Endothelial cell of umbilical vein (primary cell): Measurements from ENCODE around the gene SERPINI1. TPM values are rescaled to one million over a fixed set of nuclear protein-coding genes. Genes with fewer than 3 reads are reported as not detected.

Experiments used
- BruUV-seq: library from RNA; stranded (reverse); fragments of 400-500 nt; replicated peaks from 2 replicates; lab custom pipeline; 2021; lab: Mats Ljungman, UMichigan
- CTCF ChIA-PET: fragments of 300-600, 350-600 bp; sonication (Branson Sonifier 250); formaldehyde crosslinking; loops from one replicate; lab custom pipeline; 2021; ENCODE audit warnings: antibody characterized with exemption, inconsistent platforms; lab: Charles Lee
- POLR2A ChIA-PET: fragments of 300-600, 350-600 bp; sonication (Branson Sonifier 250); formaldehyde crosslinking; loops from one replicate; lab custom pipeline; 2021; ENCODE audit warnings: antibody characterized with exemption, inconsistent platforms; lab: Charles Lee
- DNase-seq: peaks from one replicate; pipeline ENCODE4 v3.0.0-alpha.2; 2011; ENCODE audit warnings: low read depth, low spot score
- FAIRE-seq: peaks from 2 replicates; lab custom pipeline; 2011; peaks lifted over from hg19 to GRCh38; lab: Jason Lieb, UNC
- H2AFZ ChIP-seq: 2 replicates; pipeline ENCODE4 v1.6.0; 2012; ENCODE audit warnings: low read depth, low read length, control low read depth, inconsistent platforms
- H3K27ac ChIP-seq: 2 replicates; pipeline ENCODE4 v1.5.1; 2011; ENCODE audit warnings: low read depth, mild to moderate bottlenecking, control low read depth, low read length, moderate library complexity; ENCODE audit not compliant: insufficient read depth
- H3K27me3 ChIP-seq, 2 experiments: 2 replicates each; pipeline versions ENCODE4 v1.6.0 to v1.6.1; 2011; ENCODE audit warnings: low read length in 2 of 2, mixed read lengths in 1 of 2; ENCODE audit not compliant: control insufficient read depth in 2 of 2, insufficient read depth in 2 of 2
- H3K36me3 ChIP-seq, 2 experiments: 2 replicates in 1 of 2; 3 replicates in 1 of 2; pipeline ENCODE4 v1.5.1; 2011; ENCODE audit warnings: low read length in 2 of 2, mild to moderate bottlenecking in 1 of 2, moderate library complexity in 1 of 2; ENCODE audit not compliant: control insufficient read depth in 2 of 2, insufficient read depth in 2 of 2; ENCODE audit errors: extremely low read depth in 1 of 2
- H3K4me1 ChIP-seq: 3 replicates; pipeline ENCODE4 v1.5.1; 2011; ENCODE audit warnings: mild to moderate bottlenecking, low read length; ENCODE audit not compliant: control insufficient read depth, insufficient read depth; ENCODE audit errors: extremely low read depth
- H3K4me2 ChIP-seq: 2 replicates; pipeline ENCODE4 v1.6.1; 2011; ENCODE audit warnings: low read length, control low read depth, mixed read lengths; ENCODE audit not compliant: insufficient read depth
- H3K4me3 ChIP-seq, 3 experiments: fragments of 200-600 bp in 1 of 3; sonication (generic), shearing (Covaris generic) in 1 of 3; replicated peaks in 1 of 3; 2 replicates each; pipeline ENCODE4 v1.5.1; 2011 to 2016; ENCODE audit warnings: control low read depth in 3 of 3, low read length in 3 of 3, mild to moderate bottlenecking in 2 of 3, inconsistent platforms in 1 of 3, low read depth in 1 of 3, moderate library complexity in 1 of 3; ENCODE audit not compliant: insufficient read depth in 1 of 3
- H3K79me2 ChIP-seq: 2 replicates; pipeline ENCODE4 v1.6.0; 2012; ENCODE audit warnings: low read length, inconsistent platforms; ENCODE audit not compliant: control insufficient read depth, insufficient read depth
- H3K9ac ChIP-seq: replicated peaks from 2 replicates; pipeline ENCODE3; 2011; ENCODE audit warnings: low read length, control low read depth; ENCODE audit not compliant: insufficient read depth; ENCODE audit errors: extremely low read depth
- H3K9me1 ChIP-seq: replicated peaks from 3 replicates; pipeline ENCODE4 v1.6.0; 2011; ENCODE audit warnings: mild to moderate bottlenecking, low read length; ENCODE audit not compliant: control insufficient read depth, insufficient read depth; ENCODE audit errors: extremely low read depth
- H3K9me3 ChIP-seq: replicated peaks from 2 replicates; pipeline ENCODE4 v1.5.1; 2012; ENCODE audit warnings: low read length, inconsistent platforms; ENCODE audit not compliant: control insufficient read depth, insufficient read depth
- H4K20me1 ChIP-seq: replicated peaks from 2 replicates; pipeline ENCODE3; 2011; ENCODE audit warnings: mild to moderate bottlenecking, low read length; ENCODE audit not compliant: control insufficient read depth, insufficient read depth; ENCODE audit errors: extremely low read depth
- EZH2 ChIP-seq: IDR thresholded peaks from 2 replicates; pipeline ENCODE4 v1.6.1; 2012; ENCODE audit warnings: borderline replicate concordance, low read depth, mild to moderate bottlenecking, moderate library complexity, low read length, inconsistent platforms; ENCODE audit not compliant: severe bottlenecking
- FOS ChIP-seq: IDR thresholded peaks from 2 replicates; pipeline ENCODE4 v1.6.1; 2011; ENCODE audit warnings: mild to moderate bottlenecking, low read length, moderate library complexity, borderline replicate concordance; ENCODE audit not compliant: insufficient read depth
- GATA2 ChIP-seq: IDR thresholded peaks from 2 replicates; pipeline ENCODE4 v1.7.0; 2011; ENCODE audit warnings: low read depth, mild to moderate bottlenecking, moderate library complexity, mixed read lengths, low read length; ENCODE audit not compliant: insufficient read length, insufficient read depth
- JUN ChIP-seq: IDR thresholded peaks from 2 replicates; pipeline ENCODE4 v1.6.1; 2011; ENCODE audit warnings: borderline replicate concordance, low read depth; ENCODE audit not compliant: insufficient read length, insufficient read depth
- MYC ChIP-seq: IDR thresholded peaks from one replicate; pipeline ENCODE4 v1.6.1; 2011; ENCODE audit warnings: mild to moderate bottlenecking, low read depth, low read length
- POLR2A ChIP-seq: IDR thresholded peaks from 2 replicates; pipeline ENCODE4 v1.6.1; 2012; ENCODE audit warnings: low read depth, mild to moderate bottlenecking, control low read depth, low read length
- POLR2AphosphoS5 ChIP-seq: IDR thresholded peaks from 2 replicates; pipeline ENCODE4 v1.6.1; 2012; ENCODE audit warnings: low read depth, mild to moderate bottlenecking, control low read depth, low read length, moderate library complexity; ENCODE audit not compliant: insufficient read depth
- dilution Hi-C: fragments of 300-500 bp; cut with MboI; formaldehyde crosslinking; loops from one replicate; pipeline ENCODE4 v1.15.0; 2019; ENCODE audit warnings: low sequenced_read_pairs; ENCODE audit not compliant: extremely low pct_ligation_motif_present
- intact Hi-C: fragments of 100-400 bp; cut with micrococcal nuclease; formaldehyde crosslinking; loops from one replicate; pipeline ENCODE4 v1.10.0; 2022
- polyA plus RNA-seq, 4 experiments: library from polyadenylated mRNA; depleted of rRNA in 3 of 4; stranded (reverse) in 3 of 4; unstranded in 1 of 4; fragments of >200 nt; gene quantifications; 2 replicates each; pipeline versions ENCODE4 v1.2.1 to v1.2.3, GENCODE V29; 2011 to 2012; ENCODE audit warnings: missing spikeins in 1 of 4
- total RNA-seq: library from RNA; stranded (reverse); gene quantifications from 2 replicates; pipeline ENCODE4 v1.2.3, GENCODE V29; 2021
- TF ChIP-seq, protein P1 (sequence below), 2 donors: IDR thresholded peaks; 1 replicate in 1 of 2; 2 replicates in 1 of 2; pipeline ENCODE4 v1.5.1; 2011; ENCODE audit warnings: low read length in 2 of 2, mild to moderate bottlenecking in 2 of 2, moderate library complexity in 2 of 2, control low read depth in 1 of 2, inconsistent platforms in 1 of 2, low read depth in 1 of 2; ENCODE audit not compliant: insufficient read depth in 1 of 2; ENCODE audit errors: extremely low read depth in 1 of 2
- TF ChIP-seq, protein P2 (sequence below): IDR thresholded peaks from 2 replicates; pipeline ENCODE4 v1.6.1; 2011; ENCODE audit not compliant: insufficient read depth, insufficient read length

The SERPINI1 gene
- total and polyA plus RNA-seq, 2 donors (not counting 3 experiments of a cell fraction or from before 2014, with no cell fraction given), result 0.22 to 0.28 TPM

- Histone ChIP-seq H3K27ac (no peak overlapping the region), H3K4me2 (no peak overlapping the region), H3K27me3 (no peaks in the 10 kb centered on the region), H3K36me3 (peaks cover 0 to 3% of the 10 kb centered on the region in 2 experiments), H3K4me1 (no peaks in the 10 kb centered on the region), H3K4me3 (no peak overlapping the region), H2AFZ (no peak overlapping the region), H3K9me1 (no peaks in the 10 kb centered on the region), H3K79me2 (peaks cover 60% of the 10 kb centered on the region), H4K20me1 (no peaks in the 10 kb centered on the region), H3K9me3 (no peaks in the 10 kb centered on the region), H3K9ac (no peak overlapping the region)
- DNase-seq (no peak), FAIRE-seq (no peak)
- ChIA-PET POLR2A (no interaction called here), CTCF (interaction anchor here (1.1 to 1.8 kb wide), 2 partner anchors 25 to 27 kb away, joined by 3 to 9 read pairs; no protein-coding TSS in a partner anchor)
- dilution Hi-C loops, result no loop called here
- TF ChIP-seq, protein P1, sequence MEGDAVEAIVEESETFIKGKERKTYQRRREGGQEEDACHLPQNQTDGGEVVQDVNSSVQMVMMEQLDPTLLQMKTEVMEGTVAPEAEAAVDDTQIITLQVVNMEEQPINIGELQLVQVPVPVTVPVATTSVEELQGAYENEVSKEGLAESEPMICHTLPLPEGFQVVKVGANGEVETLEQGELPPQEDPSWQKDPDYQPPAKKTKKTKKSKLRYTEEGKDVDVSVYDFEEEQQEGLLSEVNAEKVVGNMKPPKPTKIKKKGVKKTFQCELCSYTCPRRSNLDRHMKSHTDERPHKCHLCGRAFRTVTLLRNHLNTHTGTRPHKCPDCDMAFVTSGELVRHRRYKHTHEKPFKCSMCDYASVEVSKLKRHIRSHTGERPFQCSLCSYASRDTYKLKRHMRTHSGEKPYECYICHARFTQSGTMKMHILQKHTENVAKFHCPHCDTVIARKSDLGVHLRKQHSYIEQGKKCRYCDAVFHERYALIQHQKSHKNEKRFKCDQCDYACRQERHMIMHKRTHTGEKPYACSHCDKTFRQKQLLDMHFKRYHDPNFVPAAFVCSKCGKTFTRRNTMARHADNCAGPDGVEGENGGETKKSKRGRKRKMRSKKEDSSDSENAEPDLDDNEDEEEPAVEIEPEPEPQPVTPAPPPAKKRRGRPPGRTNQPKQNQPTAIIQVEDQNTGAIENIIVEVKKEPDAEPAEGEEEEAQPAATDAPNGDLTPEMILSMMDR (IDR thresholded peaks at IDR 0.05; ENCODE audit: extremely low read depth in 1 of 2, insufficient read depth in 1 of 2, low read depth in 1 of 2, low read length in 2 of 2), result no peak
- no peak for TF ChIP-seq EZH2
- no peak for TF ChIP-seq FOS
- TF ChIP-seq POLR2AphosphoS5, result no peak
- TF ChIP-seq GATA2, result no peak
- intact Hi-C loops, result no loop called here
- BruUV-seq, result no TSS peak
Observed at GRCh38 chr3:167712445-167712844, 23.1 kb upstream of the SERPINI1 start.

GRCh38 chr3:167714871-167715270 is 20.6 kb upstream of the SERPINI1 start:
- Histone ChIP-seq H3K9ac (no peak overlapping the region), H3K4me3 (no peak overlapping the region), H3K4me2 (no peak overlapping the region), H4K20me1 (no peaks in the 10 kb centered on the region), H3K9me3 (no peaks in the 10 kb centered on the region), H3K27ac (no peak overlapping the region), H3K4me1 (no peaks in the 10 kb centered on the region), H3K79me2 (peaks cover 56% of the 10 kb centered on the region), H3K36me3 (peaks cover 0 to 2% of the 10 kb centered on the region in 2 experiments), H3K27me3 (no peaks in the 10 kb centered on the region), H3K9me1 (no peaks in the 10 kb centered on the region), H2AFZ (no peak overlapping the region)
- no peak for DNase-seq
- TF ChIP-seq POLR2AphosphoS5 (no peak), EZH2 (no peak), MYC (no peak), FOS (no peak), JUN (no peak), GATA2 (no peak), POLR2A (no peak)
- TF ChIP-seq, protein P1 (IDR thresholded peaks at IDR 0.05; ENCODE audit: extremely low read depth in 1 of 2, insufficient read depth in 1 of 2, low read depth in 1 of 2, low read length in 2 of 2), result no peak
- TF ChIP-seq, protein P2, sequence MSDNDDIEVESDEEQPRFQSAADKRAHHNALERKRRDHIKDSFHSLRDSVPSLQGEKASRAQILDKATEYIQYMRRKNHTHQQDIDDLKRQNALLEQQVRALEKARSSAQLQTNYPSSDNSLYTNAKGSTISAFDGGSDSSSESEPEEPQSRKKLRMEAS, result no peak
- POLR2A ChIA-PET, result no interaction called here
- CTCF ChIA-PET, result no interaction called here
- no TSS peak for BruUV-seq
- dilution Hi-C loops (no loop called here), intact Hi-C loops (no loop called here)
- no peak for FAIRE-seq
